IMR-90 (cell line): ENCODE data around the gene H19. TPM values are rescaled to one million over a fixed set of nuclear protein-coding genes. Genes with fewer than 3 reads are reported as not detected.

Experiments
- ATAC-seq: fragments of 200-7000 bp; cut with Tn5 transposase; 2 replicates; pipeline ENCODE4 v1.9.1; 2020; ENCODE audit warnings: low read depth, mild to moderate bottlenecking, moderate library complexity
- BruUV-seq: library from RNA; stranded (reverse); fragments of 400-500 nt; replicated peaks from 2 replicates; lab custom pipeline; 2021; lab: Mats Ljungman, UMichigan
- CTCF ChIA-PET: fragments of 300-600 bp; formaldehyde crosslinking; extraction: SDS; loops from one replicate; lab custom pipeline; 2021; ENCODE audit warnings: antibody characterized with exemption; lab: Yijun Ruan, JAX
- POLR2A ChIA-PET: fragments of 300-600 bp; sonication (Branson Sonifier 250); formaldehyde crosslinking; loops from one replicate; lab custom pipeline; 2022; ENCODE audit warnings: antibody characterized with exemption; ENCODE audit not compliant: unreplicated experiment; lab: Charles Lee
- DNase-seq: peaks from one replicate; pipeline ENCODE4 v3.0.0; 2013
- H2AFZ ChIP-seq: replicated peaks from 2 replicates; pipeline ENCODE3; 2013; ENCODE audit warnings: low read length, mild to moderate bottlenecking; ENCODE audit not compliant: poor library complexity
- H2AK5ac ChIP-seq: 2 replicates; pipeline ENCODE4 v1.6.1; 2013; ENCODE audit warnings: low read depth, low read length, inconsistent platforms
- H2AK9ac ChIP-seq: replicated peaks from 2 replicates; pipeline ENCODE3; 2013; ENCODE audit warnings: mild to moderate bottlenecking, low read depth, low read length, moderate library complexity; ENCODE audit not compliant: poor library complexity
- H2BK120ac ChIP-seq: 2 replicates; pipeline ENCODE4 v1.6.1; 2013; ENCODE audit warnings: low read depth, low read length, inconsistent platforms
- H2BK15ac ChIP-seq: 3 replicates; pipeline ENCODE4 v1.6.1; 2013; ENCODE audit warnings: low read depth, low read length, inconsistent platforms
- H2BK20ac ChIP-seq: 2 replicates; pipeline ENCODE4 v1.6.1; 2013; ENCODE audit warnings: low read depth, mild to moderate bottlenecking, inconsistent platforms, low read length, moderate library complexity
- H2BK5ac ChIP-seq: 2 replicates; pipeline ENCODE4 v1.6.1; 2013; ENCODE audit warnings: mild to moderate bottlenecking, low read depth, low read length, inconsistent platforms; ENCODE audit not compliant: poor library complexity, severe bottlenecking
- H3K14ac ChIP-seq: replicated peaks from 2 replicates; pipeline ENCODE4 v1.6.1; 2013; ENCODE audit warnings: low read depth, low read length, inconsistent platforms
- H3K18ac ChIP-seq: 2 replicates; pipeline ENCODE4 v1.6.1; 2013; ENCODE audit warnings: low read depth, low read length, control low read depth
- H3K23ac ChIP-seq: 2 replicates; pipeline ENCODE4 v1.6.1; 2013; ENCODE audit warnings: low read depth, low read length, inconsistent platforms
- H3K27ac ChIP-seq: 2 replicates; pipeline ENCODE4 v1.5.1; 2013; ENCODE audit warnings: mild to moderate bottlenecking, control low read depth, low read length; ENCODE audit not compliant: insufficient read depth
- H3K27me3 ChIP-seq: 2 replicates; pipeline ENCODE4 v1.6.1; 2013; ENCODE audit warnings: low read length; ENCODE audit not compliant: control insufficient read depth, insufficient read depth
- H3K36me3 ChIP-seq: 2 replicates; pipeline ENCODE4 v1.6.1; 2013; ENCODE audit warnings: low read length, mixed read lengths; ENCODE audit not compliant: control insufficient read depth, insufficient read depth
- H3K4ac ChIP-seq: 2 replicates; pipeline ENCODE4 v1.6.1; 2013; ENCODE audit warnings: low read depth, low read length, inconsistent platforms
- H3K4me1 ChIP-seq: 2 replicates; pipeline ENCODE4 v1.6.1; 2013; ENCODE audit warnings: low read length, mixed read lengths; ENCODE audit not compliant: control insufficient read depth, insufficient read depth
- H3K4me2 ChIP-seq: 2 replicates; pipeline ENCODE4 v1.6.1; 2013; ENCODE audit warnings: low read depth, mild to moderate bottlenecking, control low read depth, low read length, moderate library complexity
- H3K4me3 ChIP-seq: 2 replicates; pipeline ENCODE4 v1.5.1; 2013; ENCODE audit warnings: low read depth, mild to moderate bottlenecking, control low read depth, low read length, moderate library complexity; ENCODE audit not compliant: insufficient read depth
- H3K56ac ChIP-seq: 2 replicates; pipeline ENCODE4 v1.6.1; 2013; ENCODE audit warnings: low read length, inconsistent platforms; ENCODE audit not compliant: insufficient read depth; ENCODE audit errors: extremely low read depth
- H3K79me1 ChIP-seq, 2 experiments: 2 replicates each; pipeline ENCODE4 v1.6.1; 2013; ENCODE audit warnings: low read length in 2 of 2, inconsistent platforms in 1 of 2, low read depth in 1 of 2
- H3K9ac ChIP-seq: 2 replicates; pipeline ENCODE4 v1.6.1; 2013; ENCODE audit warnings: low read depth, low read length, control low read depth
- H3K9me1 ChIP-seq: 2 replicates; pipeline ENCODE4 v1.6.1; 2013; ENCODE audit warnings: low read length, inconsistent platforms; ENCODE audit not compliant: insufficient read depth
- H3K9me3 ChIP-seq: 2 replicates; pipeline ENCODE4 v1.6.1; 2013; ENCODE audit warnings: low read length; ENCODE audit not compliant: control insufficient read depth, insufficient read depth
- H4K20me1 ChIP-seq: 2 replicates; pipeline ENCODE4 v1.6.1; 2013; ENCODE audit warnings: low read length, inconsistent platforms; ENCODE audit not compliant: insufficient read depth
- H4K5ac ChIP-seq: 2 replicates; pipeline ENCODE4 v1.6.1; 2013; ENCODE audit warnings: mild to moderate bottlenecking, low read depth, low read length, control low read depth
- H4K8ac ChIP-seq, 2 experiments: 2 replicates each; pipeline ENCODE4 v1.6.1; 2013; ENCODE audit warnings: low read depth in 2 of 2, low read length in 2 of 2, control low read depth in 1 of 2, inconsistent platforms in 1 of 2
- H4K91ac ChIP-seq: 2 replicates; pipeline ENCODE4 v1.6.1; 2013; ENCODE audit warnings: low read depth, low read length, inconsistent platforms; ENCODE audit not compliant: insufficient read depth
- BHLHE40 ChIP-seq: fragments of 150-350 bp; IDR thresholded peaks from 2 replicates; pipeline ENCODE4 v1.6.1; 2016; ENCODE audit warnings: mild to moderate bottlenecking, low read depth, low read length
- CEBPB ChIP-seq: IDR thresholded peaks from 2 replicates; pipeline ENCODE4 v1.6.1; 2012; ENCODE audit warnings: low read depth, low read length, improper control_type of control experiment
- CHD1 ChIP-seq: IDR thresholded peaks from 2 replicates; pipeline ENCODE4 v1.6.1; 2012; ENCODE audit warnings: low read depth, low read length, improper control_type of control experiment
- FOS ChIP-seq: fragments of 150-350 bp; IDR thresholded peaks from 2 replicates; pipeline ENCODE4 v1.6.1; 2016; ENCODE audit warnings: low read depth, low read length
- MAFK ChIP-seq: IDR thresholded peaks from 2 replicates; pipeline ENCODE4 v1.6.1; 2012; ENCODE audit warnings: low read depth, low read length, improper control_type of control experiment
- MAZ ChIP-seq: IDR thresholded peaks from 2 replicates; pipeline ENCODE4 v1.6.1; 2012; ENCODE audit warnings: low read depth, mild to moderate bottlenecking, low read length, improper control_type of control experiment, moderate library complexity, borderline replicate concordance
- MXI1 ChIP-seq: IDR thresholded peaks from 2 replicates; pipeline ENCODE4 v1.6.1; 2012; ENCODE audit warnings: low read depth, mild to moderate bottlenecking, low read length, moderate library complexity, borderline replicate concordance
- NFE2L2 ChIP-seq: fragments of 150-350 bp; IDR thresholded peaks from 2 replicates; pipeline ENCODE4 v1.6.1; 2016; ENCODE audit warnings: low read depth, mild to moderate bottlenecking, low read length
- POLR2A ChIP-seq: IDR thresholded peaks from 2 replicates; pipeline ENCODE4 v1.6.1; 2012; ENCODE audit warnings: mild to moderate bottlenecking, low read depth, low read length
- RAD21 ChIP-seq: IDR thresholded peaks from 2 replicates; pipeline ENCODE4 v1.6.1; 2012; ENCODE audit warnings: low read length, improper control_type of control experiment
- RCOR1 ChIP-seq: IDR thresholded peaks from 2 replicates; pipeline ENCODE4 v1.6.1; 2012; ENCODE audit warnings: mild to moderate bottlenecking, low read length, improper control_type of control experiment; ENCODE audit not compliant: insufficient replicate concordance
- RFX5 ChIP-seq: IDR thresholded peaks from 2 replicates; pipeline ENCODE4 v1.8.0; 2012; ENCODE audit warnings: low read depth, mild to moderate bottlenecking, low read length, moderate library complexity
- SMC3 ChIP-seq: fragments of 150-350 bp; IDR thresholded peaks from 2 replicates; pipeline ENCODE4 v1.6.1; 2016; ENCODE audit warnings: low read depth, mild to moderate bottlenecking, antibody characterized with exemption, low read length, moderate library complexity
- WGBS, 2 experiments: methylation state at CpG; one replicate each; pipeline versions ENCODE4 v1.1.5 to v1.1.7; 2013; ENCODE audit warnings: missing lambda C conversion rate in 2 of 2; ENCODE audit not compliant: insufficient read length in 1 of 2; ENCODE audit errors: extremely low coverage in 2 of 2; 5-methylcytosine and 5-hydroxymethylcytosine counted together
- dilution Hi-C: fragments of 300-500 bp; cut with HindIII; formaldehyde crosslinking; loops from one replicate; pipeline ENCODE4 v1.14.3; 2018; ENCODE audit warnings: low sequenced_read_pairs; ENCODE audit not compliant: unreplicated experiment
- in situ Hi-C: fragments of 300-500 bp; cut with MboI; formaldehyde crosslinking; loops from 3 replicates; pipeline ENCODE4 v1.14.3; 2019; ENCODE audit warnings: low sequenced_read_pairs, inconsistent platforms, mixed read lengths
- intact Hi-C: fragments of 100-400 bp; cut with micrococcal nuclease; formaldehyde crosslinking; loops from 2 replicates; pipeline ENCODE4 v1.10.0; 2022
- polyA plus RNA-seq, 3 experiments: library from polyadenylated mRNA; depleted of rRNA; stranded (reverse); fragments of >200 nt; gene quantifications; 2 replicates each; pipeline ENCODE4 v1.2.3, GENCODE V29; 2012; ENCODE audit warnings: low replicate concordance in 1 of 3
- total RNA-seq: library from RNA; depleted of rRNA; stranded (reverse); fragments of >200 nt; gene quantifications from 2 replicates; pipeline ENCODE4 v1.2.3, GENCODE V29; 2012
- TF ChIP-seq, protein P1 (sequence below): conservative IDR thresholded peaks from 2 replicates; pipeline ENCODE4 v1.5.1; 2012; ENCODE audit warnings: mild to moderate bottlenecking, low read depth, low read length, improper control_type of control experiment
- TF ChIP-seq, protein P2 (sequence below): fragments of 150-350 bp; IDR thresholded peaks from 2 replicates; pipeline ENCODE4 v1.6.1; 2017; ENCODE audit warnings: mild to moderate bottlenecking, antibody characterized with exemption, low read length, low read depth
- TF ChIP-seq, protein P3 (sequence below): fragments of 150-350 bp; IDR thresholded peaks from 2 replicates; pipeline ENCODE4 v1.6.1; 2016; ENCODE audit warnings: low read depth, mild to moderate bottlenecking, low read length, moderate library complexity, borderline replicate concordance

The H19 gene
- total and polyA plus RNA-seq, 2 of the 4 experiments (the other 2 are of a cell fraction): 0.41 TPM; not detected in 1

DNA sequence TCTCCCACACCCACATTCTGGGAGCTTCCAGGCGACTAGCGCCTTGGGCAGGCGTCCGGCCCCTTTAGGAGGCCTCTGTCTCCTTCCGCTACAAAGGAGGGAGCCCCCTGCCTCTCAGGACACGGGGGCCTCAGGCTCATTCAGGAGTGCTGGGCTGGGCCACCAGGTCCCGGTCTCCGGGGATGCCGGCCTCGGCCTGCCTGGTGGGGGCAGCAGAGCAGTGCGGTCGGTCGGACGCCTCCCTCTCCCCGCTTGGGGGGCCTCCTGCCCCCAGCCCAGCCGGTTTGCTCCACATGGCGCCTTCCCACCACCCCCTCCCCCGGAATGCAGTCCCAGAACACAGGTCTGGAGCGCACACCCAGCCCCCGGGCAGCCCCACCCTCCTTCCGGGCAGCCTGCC, 28.6 kb downstream of the H19 start:
- no peaks in the 10 kb centered on the region for H3K79me1 ChIP-seq
- WGBS, 2 experiments: no CpG with 5 or more reads among the region's 21 CpGs
- in situ Hi-C loops: no loop called here
- no peak overlapping the region for H2AFZ ChIP-seq
- H3K27ac ChIP-seq: no peak overlapping the region
- H3K4ac ChIP-seq: no peak overlapping the region
- no peaks in the 10 kb centered on the region for H3K4me1 ChIP-seq
- H2AK5ac ChIP-seq: no peak overlapping the region
- intact Hi-C loops: no loop called here
- no peak overlapping the region for H2BK120ac ChIP-seq
- H2BK5ac ChIP-seq: no peak overlapping the region
- POLR2A ChIA-PET: no interaction called here
- peak; percentile 73 for ATAC-seq
- H4K91ac ChIP-seq: no peak overlapping the region
- no peak overlapping the region for H3K23ac ChIP-seq
- H3K14ac ChIP-seq: no peak overlapping the region
- no peaks in the 10 kb centered on the region for H3K9me3 ChIP-seq
- no peak overlapping the region for H3K9ac ChIP-seq
- H3K18ac ChIP-seq: no peak overlapping the region
- DNase-seq: no peak
- no peaks in the 10 kb centered on the region for H3K27me3 ChIP-seq
- no peak overlapping the region for H4K8ac ChIP-seq
- BruUV-seq: no TSS peak
- CTCF ChIA-PET: no interaction called here
- dilution Hi-C loops: no loop called here
- H4K20me1 ChIP-seq: no peaks in the 10 kb centered on the region
- no peak overlapping the region for H3K4me2 ChIP-seq
- no peak for TF ChIP-seq SMC3
- no peak for TF ChIP-seq BHLHE40
- TF ChIP-seq, protein P1, sequence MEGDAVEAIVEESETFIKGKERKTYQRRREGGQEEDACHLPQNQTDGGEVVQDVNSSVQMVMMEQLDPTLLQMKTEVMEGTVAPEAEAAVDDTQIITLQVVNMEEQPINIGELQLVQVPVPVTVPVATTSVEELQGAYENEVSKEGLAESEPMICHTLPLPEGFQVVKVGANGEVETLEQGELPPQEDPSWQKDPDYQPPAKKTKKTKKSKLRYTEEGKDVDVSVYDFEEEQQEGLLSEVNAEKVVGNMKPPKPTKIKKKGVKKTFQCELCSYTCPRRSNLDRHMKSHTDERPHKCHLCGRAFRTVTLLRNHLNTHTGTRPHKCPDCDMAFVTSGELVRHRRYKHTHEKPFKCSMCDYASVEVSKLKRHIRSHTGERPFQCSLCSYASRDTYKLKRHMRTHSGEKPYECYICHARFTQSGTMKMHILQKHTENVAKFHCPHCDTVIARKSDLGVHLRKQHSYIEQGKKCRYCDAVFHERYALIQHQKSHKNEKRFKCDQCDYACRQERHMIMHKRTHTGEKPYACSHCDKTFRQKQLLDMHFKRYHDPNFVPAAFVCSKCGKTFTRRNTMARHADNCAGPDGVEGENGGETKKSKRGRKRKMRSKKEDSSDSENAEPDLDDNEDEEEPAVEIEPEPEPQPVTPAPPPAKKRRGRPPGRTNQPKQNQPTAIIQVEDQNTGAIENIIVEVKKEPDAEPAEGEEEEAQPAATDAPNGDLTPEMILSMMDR: no peak
- no peak for TF ChIP-seq FOS
- TF ChIP-seq MAFK: no peak
- TF ChIP-seq MAZ: no peak
- TF ChIP-seq, protein P2, sequence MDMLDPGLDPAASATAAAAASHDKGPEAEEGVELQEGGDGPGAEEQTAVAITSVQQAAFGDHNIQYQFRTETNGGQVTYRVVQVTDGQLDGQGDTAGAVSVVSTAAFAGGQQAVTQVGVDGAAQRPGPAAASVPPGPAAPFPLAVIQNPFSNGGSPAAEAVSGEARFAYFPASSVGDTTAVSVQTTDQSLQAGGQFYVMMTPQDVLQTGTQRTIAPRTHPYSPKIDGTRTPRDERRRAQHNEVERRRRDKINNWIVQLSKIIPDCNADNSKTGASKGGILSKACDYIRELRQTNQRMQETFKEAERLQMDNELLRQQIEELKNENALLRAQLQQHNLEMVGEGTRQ: no peak
- TF ChIP-seq RAD21: no peak
- TF ChIP-seq CHD1: no peak
- no peak for TF ChIP-seq RCOR1
- TF ChIP-seq MXI1: no peak
- TF ChIP-seq RFX5: no peak
- TF ChIP-seq, protein P3, sequence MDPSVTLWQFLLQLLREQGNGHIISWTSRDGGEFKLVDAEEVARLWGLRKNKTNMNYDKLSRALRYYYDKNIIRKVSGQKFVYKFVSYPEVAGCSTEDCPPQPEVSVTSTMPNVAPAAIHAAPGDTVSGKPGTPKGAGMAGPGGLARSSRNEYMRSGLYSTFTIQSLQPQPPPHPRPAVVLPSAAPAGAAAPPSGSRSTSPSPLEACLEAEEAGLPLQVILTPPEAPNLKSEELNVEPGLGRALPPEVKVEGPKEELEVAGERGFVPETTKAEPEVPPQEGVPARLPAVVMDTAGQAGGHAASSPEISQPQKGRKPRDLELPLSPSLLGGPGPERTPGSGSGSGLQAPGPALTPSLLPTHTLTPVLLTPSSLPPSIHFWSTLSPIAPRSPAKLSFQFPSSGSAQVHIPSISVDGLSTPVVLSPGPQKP: no peak
- TF ChIP-seq CEBPB: no peak
- no peak for TF ChIP-seq NFE2L2
- no peak for TF ChIP-seq POLR2A
- H3K56ac ChIP-seq: no peak overlapping the region
- H3K9me1 ChIP-seq: no peaks in the 10 kb centered on the region
- H2BK20ac ChIP-seq: no peak overlapping the region
- no peak overlapping the region for H4K5ac ChIP-seq
- H2BK15ac ChIP-seq: no peak overlapping the region
- H3K4me3 ChIP-seq: no peak overlapping the region
- no peaks in the 10 kb centered on the region for H3K36me3 ChIP-seq
- no peak overlapping the region for H2AK9ac ChIP-seq
